Hematopoietic multipotent progenitor cell treated with erythropoietin and hydrocortisone succinate and interleukin-3 and kit ligand, for 6 days (in vitro differentiated cells): ENCODE data around the gene KLF12.
A peak's percentile ranks its signal among the peaks of the same experiment; 100 is the strongest.

ENCODE experiments used
- DNase-seq: peaks from one replicate; pipeline ENCODE4 v3.0.0-alpha.2; 2015

The KLF12 gene

DNA sequence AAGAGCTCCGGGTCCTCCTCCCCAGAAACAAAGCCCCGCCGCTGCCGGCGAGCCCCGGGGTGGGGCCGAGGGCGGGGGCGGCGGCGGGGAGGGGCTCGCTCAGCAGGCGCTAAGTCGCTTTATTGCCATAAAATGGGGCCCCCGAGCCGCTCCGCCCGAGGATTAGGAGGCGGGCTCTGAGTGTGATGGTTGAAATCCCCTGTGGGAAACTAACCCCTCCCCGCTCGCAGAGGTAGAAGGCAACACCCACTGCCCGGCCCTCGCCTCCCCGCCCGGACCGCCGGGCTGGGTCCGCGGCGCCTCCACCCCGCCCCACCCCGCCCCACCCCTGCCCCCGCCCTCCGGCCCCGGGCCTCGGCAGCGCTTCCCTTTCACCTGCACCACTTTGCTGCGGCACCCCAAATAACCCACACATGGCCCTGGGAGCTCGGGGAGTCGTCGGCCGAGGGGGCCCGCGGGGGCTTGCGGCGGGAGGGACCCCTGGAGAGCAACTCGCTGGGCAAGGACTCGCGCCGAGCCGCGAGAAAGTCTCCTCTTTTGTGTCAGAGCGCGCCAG, at the start of gene KLF12:
TSS of gene KLF12 (minus strand) at position 184 of the 556 bp plus-strand sequence.
- peak; percentile 79 for DNase-seq

DNA sequence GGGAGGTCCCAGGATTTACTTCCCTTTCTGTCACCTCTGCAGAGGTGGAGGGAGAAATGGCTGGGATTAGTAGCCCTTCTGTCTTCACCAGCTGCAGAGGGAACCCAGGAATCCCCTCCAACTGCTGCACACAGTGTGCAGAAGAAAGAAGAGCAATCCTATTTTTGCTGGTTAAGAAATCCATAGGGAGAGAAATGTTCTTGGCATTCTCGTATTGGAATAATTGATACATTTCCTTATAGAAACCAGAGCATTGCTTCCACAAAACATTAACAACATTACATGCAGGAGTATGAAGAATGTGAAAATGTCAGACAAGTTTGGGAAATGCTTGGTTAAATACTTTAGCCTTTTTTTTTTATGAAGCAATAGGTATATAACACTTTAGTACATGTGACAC, 48.3 kb upstream of the KLF12 start:
- no peak for DNase-seq

DNA sequence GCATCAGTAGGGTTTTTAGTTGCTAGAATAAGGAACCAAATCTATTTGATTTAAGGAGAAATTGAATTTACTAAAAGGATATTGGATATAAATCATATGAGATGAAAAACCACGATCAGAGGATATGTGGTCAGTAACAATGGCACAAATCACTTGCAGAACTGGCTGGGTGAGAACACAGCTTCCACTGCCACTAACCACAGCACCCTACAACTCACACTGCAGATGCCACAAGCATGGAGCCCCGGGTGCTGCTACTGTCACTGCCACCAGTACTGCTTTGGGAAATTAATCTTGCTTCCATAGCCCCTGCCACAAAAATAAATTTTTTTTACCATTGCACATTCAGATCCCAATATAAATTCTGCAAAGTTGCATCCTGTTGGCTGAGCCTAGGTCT, 40.6 kb upstream of the KLF12 start:
- DNase-seq: no peak

DNA sequence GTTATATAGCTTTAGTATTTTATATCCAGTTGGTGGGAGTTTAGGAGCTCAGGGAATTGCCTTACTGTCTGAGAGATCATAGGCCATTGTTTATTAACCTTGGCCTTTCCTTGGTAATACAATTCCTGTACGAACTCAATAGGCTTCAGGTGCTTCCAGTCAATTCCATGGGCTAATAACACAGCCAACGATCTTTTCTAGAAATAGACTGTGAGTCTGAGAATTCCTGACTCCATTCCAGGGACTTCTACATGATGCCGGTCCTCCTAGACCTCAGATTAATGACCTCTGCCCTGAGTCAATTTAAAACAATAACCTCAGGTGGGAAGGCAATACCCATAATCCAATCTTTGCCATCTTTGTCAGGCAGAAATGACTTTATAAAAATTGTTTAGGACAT, 39.6 kb upstream of the KLF12 start:
- no peak for DNase-seq

DNA sequence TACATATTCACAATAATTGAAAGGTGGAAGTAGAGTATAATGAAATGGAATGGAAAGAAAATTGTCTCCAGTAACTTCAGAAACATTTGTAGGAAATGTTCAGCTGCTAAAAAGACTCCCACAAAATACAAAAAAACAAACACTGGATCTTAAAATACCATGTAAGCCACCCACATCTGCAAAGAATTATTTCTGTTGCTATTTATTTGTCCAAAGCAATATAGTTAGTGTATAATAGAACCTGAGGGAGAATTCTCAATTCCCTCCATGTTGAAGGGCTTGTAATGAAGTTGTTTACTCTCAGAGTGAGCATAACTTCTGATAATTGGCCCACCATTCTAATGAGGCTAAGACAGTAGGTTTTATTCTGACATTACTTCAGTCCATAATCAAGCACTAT, 37.4 kb upstream of the KLF12 start:
- DNase-seq: no peak

DNA sequence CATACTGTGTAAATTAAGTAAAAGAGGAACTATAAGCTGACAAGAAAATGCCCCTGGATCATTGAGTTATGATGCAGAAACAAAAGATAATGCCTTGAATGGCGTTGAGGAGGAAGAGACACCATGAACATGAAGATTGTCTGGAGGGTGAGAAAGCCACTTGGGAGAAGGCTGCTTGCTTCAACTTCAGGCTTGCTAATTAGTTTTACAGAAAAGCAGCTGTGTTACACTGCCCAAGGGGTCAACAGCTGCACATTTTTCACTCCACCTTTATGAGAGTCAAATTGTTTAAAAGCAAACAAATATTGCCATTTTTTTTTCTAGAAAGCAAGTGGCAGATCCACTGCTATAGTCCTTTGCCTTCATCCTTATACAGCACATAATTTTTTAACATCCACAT, 35.5 kb upstream of the KLF12 start:
- DNase-seq: no peak

DNA sequence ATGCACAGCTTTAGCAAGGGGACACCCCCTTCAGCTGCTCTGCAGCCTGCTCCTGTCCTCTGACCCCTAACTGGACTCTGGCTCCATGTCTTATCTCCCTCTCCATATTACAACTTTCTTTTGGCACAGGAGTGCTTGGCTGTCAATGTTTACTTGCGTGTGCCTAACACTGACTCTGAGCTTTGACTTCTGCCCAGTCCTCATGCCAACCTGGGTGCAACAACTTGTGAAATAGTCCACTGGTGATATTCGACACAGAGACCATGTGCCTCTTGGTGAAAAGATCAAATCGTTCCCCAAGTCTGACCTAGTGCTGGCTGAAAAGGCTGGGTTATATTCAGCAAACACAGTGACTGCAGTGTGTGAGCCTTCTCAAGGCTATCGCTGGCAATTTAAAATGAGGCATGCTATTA, 34.1 kb upstream of the KLF12 start:
- no peak for DNase-seq

DNA sequence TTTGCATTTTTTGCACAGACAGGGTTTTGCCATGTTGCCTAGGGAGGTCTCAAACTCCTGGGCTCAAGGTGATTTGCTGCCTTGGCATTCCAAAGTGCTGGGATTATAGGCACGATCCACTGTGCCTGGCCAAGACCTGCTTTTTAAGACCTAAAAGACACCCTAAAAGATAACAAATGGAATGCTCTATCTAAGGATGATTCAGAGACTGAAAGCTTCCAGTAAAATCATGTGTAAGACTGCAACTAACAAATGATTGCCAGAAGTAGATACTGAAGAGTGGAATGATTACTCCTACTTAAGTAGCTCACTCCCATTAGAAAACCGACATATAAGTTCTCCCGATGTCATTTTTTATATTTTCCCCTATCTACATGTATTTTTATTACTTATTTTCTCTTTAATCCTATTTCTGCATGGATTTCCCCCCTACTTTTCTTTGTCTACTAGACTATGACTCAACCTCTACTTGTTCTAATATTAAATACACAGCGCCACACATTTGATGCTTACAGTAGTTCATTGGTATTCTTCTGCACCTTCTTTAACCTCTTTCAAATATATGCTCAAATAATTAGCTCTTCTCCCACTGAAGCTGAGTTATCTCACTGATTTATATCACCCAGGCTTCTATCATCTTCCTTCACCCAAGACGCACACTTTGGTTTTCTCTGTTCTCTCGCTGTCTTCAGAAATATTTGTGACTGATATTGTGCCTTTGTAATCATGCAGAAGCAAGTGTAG, 32.2 kb upstream of the KLF12 start:
- no peak for DNase-seq

DNA sequence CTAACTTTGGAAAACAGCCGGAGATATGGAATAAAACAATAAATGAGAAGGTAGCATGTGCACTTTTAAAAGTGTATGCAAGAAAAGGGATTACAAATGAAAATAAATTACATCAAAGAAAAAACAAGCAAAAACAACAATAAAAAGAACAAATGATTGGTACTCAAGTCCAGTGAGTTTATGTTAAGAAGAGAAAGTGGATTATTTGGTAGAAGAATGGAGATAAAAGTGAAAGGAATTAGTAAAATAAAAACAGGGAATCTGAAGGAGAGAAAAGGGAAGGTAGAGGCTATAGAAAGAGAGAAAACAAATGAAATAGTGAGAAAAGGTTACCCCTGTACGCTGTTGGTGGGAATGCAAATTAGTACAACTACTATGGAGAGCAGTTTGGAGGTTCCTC, 28.6 kb upstream of the KLF12 start:
- DNase-seq: no peak

DNA sequence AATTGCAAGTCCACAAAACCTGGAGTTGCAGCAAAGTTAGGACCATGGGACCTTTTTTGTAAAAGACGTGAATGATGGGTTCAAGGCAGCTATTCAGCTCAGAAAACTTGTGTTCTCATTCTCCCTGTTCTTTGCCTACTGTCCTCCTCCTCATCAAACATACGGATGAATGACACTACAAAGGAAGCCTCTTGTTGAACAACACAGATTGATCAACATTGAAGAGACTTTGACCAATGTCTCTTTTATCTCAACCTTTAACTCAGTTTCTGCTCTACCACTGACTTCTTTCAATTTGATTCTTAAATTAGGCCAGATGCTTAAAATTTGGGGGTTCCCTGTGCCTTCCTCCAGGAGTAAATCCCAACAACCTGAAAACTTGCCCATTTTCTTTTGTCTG, 27.9 kb upstream of the KLF12 start:
- no peak for DNase-seq

DNA sequence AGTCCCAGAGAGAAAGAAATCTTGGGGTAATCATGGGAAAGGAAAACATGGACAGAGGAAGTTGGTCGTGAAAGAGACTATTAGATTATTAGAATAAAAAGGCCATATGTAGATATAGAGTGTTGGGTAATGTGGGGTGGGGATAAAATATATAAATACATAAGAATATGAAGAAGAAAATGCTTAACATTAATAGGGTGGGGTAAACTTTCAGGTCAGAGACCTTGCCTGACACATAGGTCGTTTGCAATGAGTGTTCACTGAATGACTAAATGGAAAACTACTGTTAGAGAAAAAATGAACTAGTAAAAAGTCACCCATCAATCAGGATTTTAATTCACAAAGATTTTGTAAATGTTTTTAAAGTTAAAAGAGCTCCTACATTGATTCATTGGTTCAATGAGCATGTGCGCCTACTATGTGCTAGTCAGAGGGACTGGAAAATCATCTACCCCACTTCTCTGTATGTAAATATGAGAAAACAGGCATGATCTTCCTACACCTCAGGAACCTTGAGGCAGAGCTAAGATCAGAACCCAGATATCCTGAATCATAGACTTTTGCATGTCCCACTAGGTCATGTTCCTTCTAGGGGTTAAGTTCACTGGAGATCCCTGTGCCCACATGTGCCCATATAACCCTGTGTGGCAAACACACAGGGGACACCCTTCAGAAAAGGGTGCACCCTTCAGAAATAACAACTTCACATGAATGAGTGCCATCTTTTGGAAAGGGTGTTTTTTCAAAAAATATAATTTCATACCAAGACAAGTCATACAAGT, 24.6 kb upstream of the KLF12 start:
- no peak for DNase-seq

DNA sequence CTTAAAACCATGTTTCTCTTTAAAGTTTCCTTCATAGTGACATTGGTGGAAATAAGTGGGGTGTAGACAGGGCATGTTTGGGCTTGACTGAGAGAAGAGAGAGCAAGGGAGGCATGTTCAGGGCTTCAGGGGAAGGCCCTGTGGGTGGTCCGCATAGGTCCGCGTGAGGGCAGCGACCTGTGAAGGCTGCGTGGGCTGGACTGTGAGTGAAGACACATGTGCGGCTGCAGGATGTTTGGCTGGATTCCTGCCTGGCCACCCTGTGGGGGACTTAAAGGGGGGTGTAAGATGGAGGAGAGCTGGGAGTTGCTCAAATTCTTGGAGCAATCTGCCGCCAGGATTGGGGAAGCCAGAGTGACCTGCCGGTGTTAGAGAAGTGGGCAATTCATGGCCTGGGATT, 23.8 kb upstream of the KLF12 start:
- no peak for DNase-seq

DNA sequence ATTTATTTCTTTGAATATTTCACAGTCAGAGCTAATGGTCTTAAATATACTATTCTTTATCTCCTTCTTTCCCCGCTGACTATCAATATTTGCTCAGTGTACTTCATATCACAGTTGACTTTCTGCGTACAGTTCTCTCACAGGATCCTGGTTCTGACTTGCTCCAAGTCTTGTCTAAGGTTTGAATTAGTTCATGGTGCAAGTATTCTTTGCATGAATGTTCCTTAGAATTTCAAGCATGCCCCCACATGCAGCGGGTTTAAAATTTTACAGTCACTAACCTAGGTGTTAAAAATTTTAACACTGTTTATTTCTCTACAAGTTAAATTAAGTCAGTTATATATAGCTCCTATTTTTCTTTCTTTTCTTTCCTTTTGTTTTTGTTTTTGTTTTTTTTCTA, 20.8 kb upstream of the KLF12 start:
- no peak for DNase-seq

DNA sequence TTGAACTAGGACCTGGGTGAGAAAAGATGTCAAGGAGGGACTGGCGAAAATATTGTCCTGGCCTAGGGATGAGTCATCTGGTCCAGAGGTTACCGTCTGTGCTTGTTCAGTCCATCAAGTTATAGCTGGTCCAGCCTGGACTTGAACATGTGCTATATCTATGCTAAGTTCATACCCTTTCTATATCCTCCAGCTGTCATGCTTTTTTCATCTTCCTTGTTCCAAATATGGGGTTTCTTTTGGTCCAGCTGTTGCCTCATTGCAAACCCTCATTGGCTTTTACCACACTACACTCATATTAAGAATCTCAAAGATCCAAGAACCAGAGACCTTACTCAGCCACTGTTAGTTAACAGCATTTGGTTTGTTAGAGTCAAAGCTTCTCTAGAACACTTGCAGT, 19.1 kb upstream of the KLF12 start:
- no peak for DNase-seq

DNA sequence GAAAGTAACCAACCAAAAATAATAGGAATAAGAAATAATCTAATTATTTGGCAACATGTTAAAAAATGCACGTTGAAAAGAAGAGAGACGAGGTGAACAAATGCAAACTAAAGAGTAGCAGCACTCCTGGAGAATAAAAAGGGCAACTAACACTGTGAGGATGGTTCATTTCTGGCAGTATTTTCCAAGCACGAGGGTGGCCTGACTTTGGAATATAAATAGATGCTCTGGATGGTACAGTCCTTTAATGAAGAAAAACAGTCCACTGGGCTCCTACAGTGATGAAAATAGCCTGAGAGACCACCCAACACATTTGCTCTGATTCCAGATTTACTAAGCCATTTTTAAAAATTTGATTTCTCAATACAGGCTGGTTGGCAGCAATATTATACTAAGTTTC, 17.7 kb upstream of the KLF12 start:
- no peak for DNase-seq

DNA sequence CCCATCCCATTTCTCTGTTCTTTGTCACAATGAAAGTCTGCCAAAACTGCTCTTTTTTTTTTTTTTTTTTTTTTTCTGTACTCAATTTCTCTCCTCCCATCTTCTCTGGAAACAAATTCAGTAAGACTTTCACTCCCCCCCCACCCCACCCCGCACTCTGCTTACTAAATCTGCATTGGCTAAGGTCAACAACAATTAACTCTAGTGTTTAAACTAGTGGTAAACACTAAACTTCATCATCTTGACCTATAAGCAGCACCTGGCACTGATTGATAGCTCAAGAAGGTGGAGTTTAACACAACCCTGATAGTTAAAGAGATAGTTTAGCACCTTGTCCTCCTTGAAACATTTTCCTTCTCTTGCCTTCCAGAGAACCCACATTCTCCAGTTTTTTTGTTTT, 14.1 kb upstream of the KLF12 start:
- no peak for DNase-seq

DNA sequence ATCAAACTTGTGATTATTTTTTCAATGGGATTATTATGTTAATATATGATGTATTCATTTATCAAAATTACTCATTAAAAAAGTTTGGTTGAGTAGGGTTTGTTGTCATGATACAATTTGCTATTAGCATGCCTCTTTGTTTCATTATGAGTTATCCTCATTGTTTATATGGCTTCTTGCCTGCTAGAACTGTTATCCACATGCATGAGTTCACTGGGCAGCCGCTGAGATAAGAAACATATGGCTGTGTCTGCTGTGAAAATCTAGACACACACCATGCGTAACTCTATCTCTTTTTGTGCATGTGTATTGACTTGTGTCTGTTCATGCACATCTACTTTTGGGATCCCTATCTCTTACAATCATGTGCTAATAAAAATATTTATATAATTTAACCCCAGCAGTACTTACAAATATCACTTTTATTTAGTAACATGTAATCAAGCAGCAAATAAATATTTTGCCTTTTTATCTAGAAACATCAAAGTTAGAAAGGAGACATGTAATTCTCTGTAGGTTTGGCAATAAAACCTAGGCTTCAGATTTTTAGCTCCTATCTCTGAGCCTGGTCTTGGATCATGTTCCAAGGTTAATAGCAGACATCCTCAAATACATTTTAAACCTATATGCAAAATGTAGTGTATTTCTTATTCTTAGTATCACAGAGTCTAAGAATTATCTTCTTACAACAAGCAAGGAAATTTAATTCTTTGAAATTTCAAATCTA, 11.2 kb upstream of the KLF12 start:
- DNase-seq: peak; percentile 10

DNA sequence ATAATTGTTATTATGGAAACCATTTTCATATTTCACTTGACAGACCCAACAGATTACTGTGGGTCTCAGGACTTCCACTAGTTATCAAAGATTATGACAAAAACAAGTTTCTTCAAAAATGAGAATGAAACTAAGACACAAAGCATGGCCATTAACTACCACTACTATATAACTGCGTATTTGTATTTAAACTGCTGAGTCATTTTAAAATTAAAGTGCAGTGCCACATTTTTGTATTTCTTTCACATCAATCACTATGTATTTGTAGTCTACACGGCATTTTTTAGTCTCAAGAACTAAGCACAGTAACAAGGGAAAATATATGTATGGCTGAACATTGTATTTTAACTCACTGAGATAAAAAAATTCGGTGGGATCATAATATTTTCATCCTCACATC, 10.1 kb upstream of the KLF12 start:
- no peak for DNase-seq

DNA sequence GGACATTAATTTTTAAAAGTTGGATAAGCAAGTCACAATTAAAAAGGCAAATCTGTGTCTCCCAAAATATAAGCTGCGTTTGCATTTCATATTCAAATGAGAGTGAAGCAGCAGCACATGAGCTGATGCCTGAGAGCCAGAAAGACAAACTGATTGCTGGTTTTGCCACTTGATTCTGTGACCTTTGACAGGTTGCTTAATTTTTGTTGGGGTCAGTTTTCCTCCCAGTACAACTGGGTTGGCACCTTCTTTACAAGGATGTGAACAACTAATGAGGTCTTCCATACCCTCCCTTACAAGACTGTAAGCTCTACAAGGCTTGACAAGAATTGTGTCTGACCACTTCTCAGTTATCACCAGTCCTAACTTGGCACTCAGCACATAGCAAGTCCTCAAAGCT, 8.1 kb upstream of the KLF12 start:
- DNase-seq: no peak

DNA sequence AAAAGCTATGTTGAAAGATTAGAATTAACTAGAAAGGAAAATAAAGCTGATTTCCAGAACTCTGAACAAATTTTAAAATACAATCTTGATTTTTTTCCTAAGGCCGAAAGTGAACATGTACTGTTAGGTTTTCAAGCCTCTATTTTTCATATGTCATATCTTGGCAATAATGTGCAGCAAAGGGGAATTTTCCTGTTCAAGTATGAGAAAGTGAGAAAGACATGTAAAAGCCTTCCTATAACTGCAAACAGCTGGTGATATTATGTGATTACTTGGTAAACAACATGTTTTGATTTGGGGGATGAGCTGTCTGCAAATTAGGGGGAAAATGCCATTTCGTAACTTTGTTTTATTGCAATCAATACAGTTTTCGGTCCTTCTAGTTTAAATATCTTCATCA, 4.0 kb upstream of the KLF12 start:
- DNase-seq: no peak

DNA sequence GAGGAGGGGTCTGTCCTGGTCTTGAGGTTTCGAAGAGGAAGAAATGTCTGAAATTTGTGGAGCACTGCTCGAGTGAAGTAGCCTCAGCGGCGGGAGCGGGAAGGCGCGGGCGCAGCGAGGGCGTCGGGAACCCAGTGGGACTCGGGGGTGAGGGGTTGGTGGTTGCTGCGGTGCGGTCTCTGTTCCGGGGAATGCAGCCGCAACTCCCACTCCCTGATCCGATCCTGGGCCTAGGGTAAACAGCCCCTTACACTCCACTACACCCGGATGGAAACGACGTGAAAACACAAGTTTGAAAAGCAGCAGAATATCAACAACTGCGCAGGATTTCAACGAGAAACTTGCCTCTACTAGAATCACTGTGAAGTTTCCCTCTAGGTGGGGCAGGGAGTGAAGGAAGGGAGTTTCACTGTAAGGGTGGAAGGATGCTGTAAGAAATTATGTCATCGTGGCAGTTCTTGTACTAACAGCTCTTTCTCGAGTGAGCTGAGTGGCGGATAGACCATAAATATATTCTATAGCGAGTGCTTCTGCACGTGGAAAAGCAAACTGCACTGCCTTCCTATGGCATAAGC, 2.0 kb upstream of the KLF12 start:
- DNase-seq: peak; percentile 13

DNA sequence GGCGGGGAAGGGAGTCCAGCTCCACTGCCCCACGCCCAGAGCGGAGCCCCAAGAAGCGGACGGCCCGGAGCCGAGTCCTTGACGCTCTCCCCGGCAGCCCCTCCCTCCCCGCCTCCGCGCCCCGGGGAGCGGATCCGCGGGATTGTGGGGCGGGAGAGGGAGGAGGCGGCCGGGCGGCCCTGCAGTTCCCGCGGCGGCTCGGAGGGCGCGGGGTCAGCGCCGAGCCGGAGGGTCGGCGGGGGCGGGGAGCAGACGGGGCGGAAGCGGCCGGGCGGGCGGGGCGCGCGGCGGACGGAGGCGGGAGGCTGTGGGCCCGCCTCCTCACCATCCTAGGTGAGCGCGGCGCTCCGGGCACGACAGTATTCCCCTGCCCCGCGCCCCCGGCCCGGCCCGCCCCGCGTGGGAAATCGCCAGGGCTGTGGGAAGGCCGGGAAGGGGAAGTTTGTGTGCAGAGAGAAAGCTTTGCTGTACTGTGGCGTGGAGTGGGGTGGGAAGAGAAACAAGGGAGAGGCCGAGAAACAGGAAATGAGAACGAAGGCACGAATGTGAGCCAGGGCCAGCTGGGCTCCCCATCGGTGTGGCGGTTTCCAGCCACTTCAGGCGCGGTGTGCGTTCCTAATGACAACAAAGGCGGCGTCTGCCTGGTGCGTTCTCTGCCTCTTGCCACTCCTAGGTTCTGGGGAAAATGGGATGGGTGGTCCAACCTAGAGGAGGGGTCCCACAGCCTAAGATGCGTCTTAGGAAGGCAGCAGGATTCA, 1.3 kb upstream of the KLF12 start:
- DNase-seq: peak; percentile 52
